ENCODE measurements around the gene PCMTD2.

DNA sequence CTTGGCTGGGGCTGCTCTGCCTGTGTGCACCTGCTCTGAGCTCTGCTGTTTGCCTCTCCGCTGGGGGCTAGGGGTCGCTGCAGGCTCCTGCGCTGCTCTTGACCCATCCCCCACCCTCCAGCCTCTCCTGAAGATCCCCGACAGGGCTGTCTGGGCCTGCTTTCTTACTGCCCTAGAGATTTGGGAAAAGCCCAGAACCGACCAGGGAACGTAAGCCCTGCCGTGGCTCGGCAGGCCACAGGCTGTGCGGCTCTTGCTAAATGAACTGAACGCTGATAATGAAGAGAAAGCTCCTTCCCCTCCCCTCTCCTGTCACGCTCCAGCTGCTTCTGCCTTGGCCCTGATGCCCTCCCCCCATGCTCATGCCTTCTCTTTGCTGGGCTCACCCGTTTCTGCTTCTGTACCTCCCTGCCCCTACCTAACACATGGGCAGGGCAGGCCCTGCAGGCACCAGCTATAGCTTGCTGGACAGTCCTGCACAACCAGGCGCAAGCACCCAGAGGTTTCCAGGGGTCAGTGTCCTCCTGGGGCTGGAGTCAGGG is 32.0 kb upstream of the PCMTD2 start:
- TF ChIP-seq, protein P1, sequence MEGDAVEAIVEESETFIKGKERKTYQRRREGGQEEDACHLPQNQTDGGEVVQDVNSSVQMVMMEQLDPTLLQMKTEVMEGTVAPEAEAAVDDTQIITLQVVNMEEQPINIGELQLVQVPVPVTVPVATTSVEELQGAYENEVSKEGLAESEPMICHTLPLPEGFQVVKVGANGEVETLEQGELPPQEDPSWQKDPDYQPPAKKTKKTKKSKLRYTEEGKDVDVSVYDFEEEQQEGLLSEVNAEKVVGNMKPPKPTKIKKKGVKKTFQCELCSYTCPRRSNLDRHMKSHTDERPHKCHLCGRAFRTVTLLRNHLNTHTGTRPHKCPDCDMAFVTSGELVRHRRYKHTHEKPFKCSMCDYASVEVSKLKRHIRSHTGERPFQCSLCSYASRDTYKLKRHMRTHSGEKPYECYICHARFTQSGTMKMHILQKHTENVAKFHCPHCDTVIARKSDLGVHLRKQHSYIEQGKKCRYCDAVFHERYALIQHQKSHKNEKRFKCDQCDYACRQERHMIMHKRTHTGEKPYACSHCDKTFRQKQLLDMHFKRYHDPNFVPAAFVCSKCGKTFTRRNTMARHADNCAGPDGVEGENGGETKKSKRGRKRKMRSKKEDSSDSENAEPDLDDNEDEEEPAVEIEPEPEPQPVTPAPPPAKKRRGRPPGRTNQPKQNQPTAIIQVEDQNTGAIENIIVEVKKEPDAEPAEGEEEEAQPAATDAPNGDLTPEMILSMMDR (conservative IDR thresholded peaks at IDR 0.05; ENCODE audit: low read depth, low read length), result no peak; the same call in 1 of the 2 replicates
- TF ChIP-seq EZH2 (IDR thresholded peaks at IDR 0.05; ENCODE audit: low read length, unreplicated experiment) (no peak), EZH2phosphoT487 (IDR thresholded peaks at IDR 0.05; ENCODE audit: borderline replicate concordance, low read length) (no peak)
